Panc1 (cell line): ENCODE measurements around the gene PMPCA. TPM values are rescaled to one million over a fixed set of nuclear protein-coding genes. Genes with fewer than 3 reads are reported as not detected.

ENCODE experiments used
- ATAC-seq: fragments of 200-7000 bp; cut with Tn5 transposase; 2 replicates; pipeline ENCODE4 v1.9.1; 2020; ENCODE audit warnings: mild to moderate bottlenecking, moderate library complexity
- BruUV-seq: library from RNA; stranded (reverse); fragments of 400-500 nt; replicated peaks from 2 replicates; lab custom pipeline; 2021; lab: Mats Ljungman, UMichigan
- CTCF ChIA-PET: fragments of 300-600 bp; sonication (Branson Sonifier 250); formaldehyde crosslinking; loops from one replicate; lab custom pipeline; 2022; ENCODE audit warnings: antibody characterized with exemption; lab: Charles Lee
- POLR2A ChIA-PET: fragments of 300-600 bp; sonication (Branson Sonifier 250); formaldehyde crosslinking; loops from one replicate; lab custom pipeline; 2022; ENCODE audit warnings: antibody characterized with exemption; lab: Charles Lee
- DNase-seq: peaks from one replicate; pipeline ENCODE4 v3.0.0-alpha.2; 2010; ENCODE audit warnings: low read depth, low spot score
- H3K27ac ChIP-seq: 2 replicates; pipeline ENCODE4 v1.5.1; 2011; ENCODE audit warnings: mild to moderate bottlenecking, low read length, inconsistent platforms
- H3K27me3 ChIP-seq: fragments of 200-500 bp; sonication (Bioruptor generic); 2 replicates; pipeline ENCODE4 v1.6.0; 2014; ENCODE audit warnings: low read length, inconsistent platforms; ENCODE audit not compliant: control insufficient read depth, insufficient read depth
- H3K36me3 ChIP-seq: fragments of 200-500 bp; sonication (Bioruptor generic); 2 replicates; pipeline ENCODE4 v1.5.1; 2014; ENCODE audit warnings: inconsistent platforms, mild to moderate bottlenecking, low read length, moderate library complexity; ENCODE audit not compliant: control insufficient read depth, insufficient read depth
- H3K4me1 ChIP-seq: 2 replicates; pipeline ENCODE4 v1.5.1; 2011; ENCODE audit warnings: inconsistent platforms, mild to moderate bottlenecking, low read length, moderate library complexity; ENCODE audit not compliant: control insufficient read depth, insufficient read depth
- H3K4me3 ChIP-seq, 2 experiments: 2 replicates each; pipeline ENCODE4 v1.5.1; 2011 to 2012; ENCODE audit warnings: low read depth in 2 of 2, low read length in 2 of 2, mild to moderate bottlenecking in 2 of 2, inconsistent platforms in 1 of 2, moderate library complexity in 1 of 2
- H3K9me3 ChIP-seq: fragments of 200-500 bp; sonication (Bioruptor generic); 2 replicates; pipeline ENCODE4 v1.5.1; 2014; ENCODE audit warnings: low read depth, mild to moderate bottlenecking, inconsistent platforms, low read length, moderate library complexity; ENCODE audit not compliant: control insufficient read depth, insufficient read depth
- POLR2AphosphoS5 ChIP-seq: IDR thresholded peaks from 2 replicates; pipeline ENCODE4 v1.6.1; 2012; ENCODE audit warnings: mild to moderate bottlenecking, low read depth, low read length, moderate library complexity
- SIN3A ChIP-seq: IDR thresholded peaks from 2 replicates; pipeline ENCODE4 v1.6.1; 2012; ENCODE audit warnings: low read depth, mild to moderate bottlenecking, low read length, moderate library complexity, borderline replicate concordance; ENCODE audit not compliant: insufficient read depth
- TCF7L2 ChIP-seq: IDR thresholded peaks from 2 replicates; pipeline ENCODE4 v1.6.1; 2011; ENCODE audit warnings: mild to moderate bottlenecking, low read depth, low read length, inconsistent platforms
- in situ Hi-C: cut with HindIII; loops from 2 replicates; pipeline ENCODE4 v1.10.0; 2016; ENCODE audit warnings: low sequenced_read_pairs, low pct_unique_long_range_greater_than_20kb
- intact Hi-C: fragments of 100-400 bp; cut with micrococcal nuclease; formaldehyde crosslinking; loops from one replicate; pipeline ENCODE4 v1.10.0; 2022; ENCODE audit not compliant: unreplicated experiment
- total RNA-seq: library from RNA; stranded (reverse); gene quantifications from one replicate; pipeline ENCODE4 v1.2.1, GENCODE V29; 2021; ENCODE audit not compliant: unreplicated experiment
- TF ChIP-seq, protein P1 (sequence below), 2 experiments: IDR thresholded peaks; 2 replicates each; pipeline ENCODE4 v1.6.1; 2011 to 2012; ENCODE audit warnings: low read depth in 2 of 2, control low read depth in 1 of 2, low read length in 1 of 2, mild to moderate bottlenecking in 1 of 2, moderate library complexity in 1 of 2; ENCODE audit not compliant: insufficient read depth in 1 of 2
- TF ChIP-seq, protein P2 (sequence below): fragments of 450-650 bp; IDR thresholded peaks from 2 replicates; pipeline ENCODE4 v1.5.1; 2017; ENCODE audit warnings: mild to moderate bottlenecking

Gene PMPCA
- total RNA-seq, 1 experiment from 2014 or later, result 60.9 TPM

DNA sequence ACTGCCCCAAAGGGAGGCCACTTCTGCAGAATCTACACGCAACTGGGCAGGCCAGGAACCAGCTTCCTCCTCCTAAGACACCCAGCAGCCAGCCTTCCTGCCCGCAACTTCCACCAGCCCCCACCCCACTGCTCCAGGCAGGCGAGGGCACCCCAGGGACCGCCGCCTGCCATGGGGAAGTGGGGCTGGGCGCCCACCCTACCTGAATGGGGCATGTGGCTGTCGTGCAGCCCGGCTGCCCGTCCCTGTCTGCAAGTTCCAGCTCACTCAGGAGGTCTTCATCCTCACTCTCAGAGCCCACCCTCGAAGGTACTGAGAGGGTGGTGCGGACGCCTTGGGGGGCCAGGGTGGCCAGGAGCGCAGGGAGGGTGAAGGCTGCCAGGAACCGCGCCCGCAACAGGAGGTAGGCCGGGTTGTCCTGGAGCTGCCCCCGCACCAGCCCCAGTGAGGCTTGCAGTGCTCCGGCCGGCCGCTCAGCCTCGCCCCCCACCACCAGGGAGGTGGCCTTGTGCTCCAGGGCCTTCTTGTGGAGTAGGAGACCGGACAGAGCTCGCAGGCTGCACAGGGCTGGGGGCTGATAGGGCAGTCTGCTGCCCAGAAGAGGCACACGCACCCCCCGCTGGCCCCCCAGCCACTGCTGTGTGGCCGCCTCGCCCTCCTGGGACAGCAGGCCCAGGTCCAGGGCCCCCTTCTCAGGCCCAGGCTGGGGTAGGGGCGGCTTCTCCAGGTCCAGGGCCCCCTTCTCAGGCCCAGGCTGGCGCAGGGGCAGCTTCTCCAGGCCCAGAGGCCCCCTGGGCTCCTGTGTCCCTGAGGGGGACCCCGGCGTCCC is 32.9 kb upstream of the PMPCA start:
- no peak overlapping the region for H3K4me3 ChIP-seq
- intact Hi-C loops (no loop called here), in situ Hi-C loops (no loop called here)
- no peaks in the 10 kb centered on the region for H3K36me3 ChIP-seq
- H3K27ac ChIP-seq, result no peak overlapping the region
- CTCF ChIA-PET, result no interaction called here
- TF ChIP-seq, protein P1, sequence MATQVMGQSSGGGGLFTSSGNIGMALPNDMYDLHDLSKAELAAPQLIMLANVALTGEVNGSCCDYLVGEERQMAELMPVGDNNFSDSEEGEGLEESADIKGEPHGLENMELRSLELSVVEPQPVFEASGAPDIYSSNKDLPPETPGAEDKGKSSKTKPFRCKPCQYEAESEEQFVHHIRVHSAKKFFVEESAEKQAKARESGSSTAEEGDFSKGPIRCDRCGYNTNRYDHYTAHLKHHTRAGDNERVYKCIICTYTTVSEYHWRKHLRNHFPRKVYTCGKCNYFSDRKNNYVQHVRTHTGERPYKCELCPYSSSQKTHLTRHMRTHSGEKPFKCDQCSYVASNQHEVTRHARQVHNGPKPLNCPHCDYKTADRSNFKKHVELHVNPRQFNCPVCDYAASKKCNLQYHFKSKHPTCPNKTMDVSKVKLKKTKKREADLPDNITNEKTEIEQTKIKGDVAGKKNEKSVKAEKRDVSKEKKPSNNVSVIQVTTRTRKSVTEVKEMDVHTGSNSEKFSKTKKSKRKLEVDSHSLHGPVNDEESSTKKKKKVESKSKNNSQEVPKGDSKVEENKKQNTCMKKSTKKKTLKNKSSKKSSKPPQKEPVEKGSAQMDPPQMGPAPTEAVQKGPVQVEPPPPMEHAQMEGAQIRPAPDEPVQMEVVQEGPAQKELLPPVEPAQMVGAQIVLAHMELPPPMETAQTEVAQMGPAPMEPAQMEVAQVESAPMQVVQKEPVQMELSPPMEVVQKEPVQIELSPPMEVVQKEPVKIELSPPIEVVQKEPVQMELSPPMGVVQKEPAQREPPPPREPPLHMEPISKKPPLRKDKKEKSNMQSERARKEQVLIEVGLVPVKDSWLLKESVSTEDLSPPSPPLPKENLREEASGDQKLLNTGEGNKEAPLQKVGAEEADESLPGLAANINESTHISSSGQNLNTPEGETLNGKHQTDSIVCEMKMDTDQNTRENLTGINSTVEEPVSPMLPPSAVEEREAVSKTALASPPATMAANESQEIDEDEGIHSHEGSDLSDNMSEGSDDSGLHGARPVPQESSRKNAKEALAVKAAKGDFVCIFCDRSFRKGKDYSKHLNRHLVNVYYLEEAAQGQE (IDR thresholded peaks at IDR 0.05; ENCODE audit: insufficient read depth in 1 of 2, low read depth in 2 of 2, low read length in 1 of 2), result no peak
- TF ChIP-seq POLR2AphosphoS5 (no peak), TCF7L2 (no peak), SIN3A (no peak)
- TF ChIP-seq, protein P2, sequence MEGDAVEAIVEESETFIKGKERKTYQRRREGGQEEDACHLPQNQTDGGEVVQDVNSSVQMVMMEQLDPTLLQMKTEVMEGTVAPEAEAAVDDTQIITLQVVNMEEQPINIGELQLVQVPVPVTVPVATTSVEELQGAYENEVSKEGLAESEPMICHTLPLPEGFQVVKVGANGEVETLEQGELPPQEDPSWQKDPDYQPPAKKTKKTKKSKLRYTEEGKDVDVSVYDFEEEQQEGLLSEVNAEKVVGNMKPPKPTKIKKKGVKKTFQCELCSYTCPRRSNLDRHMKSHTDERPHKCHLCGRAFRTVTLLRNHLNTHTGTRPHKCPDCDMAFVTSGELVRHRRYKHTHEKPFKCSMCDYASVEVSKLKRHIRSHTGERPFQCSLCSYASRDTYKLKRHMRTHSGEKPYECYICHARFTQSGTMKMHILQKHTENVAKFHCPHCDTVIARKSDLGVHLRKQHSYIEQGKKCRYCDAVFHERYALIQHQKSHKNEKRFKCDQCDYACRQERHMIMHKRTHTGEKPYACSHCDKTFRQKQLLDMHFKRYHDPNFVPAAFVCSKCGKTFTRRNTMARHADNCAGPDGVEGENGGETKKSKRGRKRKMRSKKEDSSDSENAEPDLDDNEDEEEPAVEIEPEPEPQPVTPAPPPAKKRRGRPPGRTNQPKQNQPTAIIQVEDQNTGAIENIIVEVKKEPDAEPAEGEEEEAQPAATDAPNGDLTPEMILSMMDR, result no peak
- no peaks in the 10 kb centered on the region for H3K9me3 ChIP-seq
- no peaks in the 10 kb centered on the region for H3K4me1 ChIP-seq
- BruUV-seq, result no TSS peak
- no peak for DNase-seq
- POLR2A ChIA-PET, result interaction anchor here (0.6 kb wide), 1 partner anchor 42 kb away, joined by 4 read pairs; no protein-coding TSS in a partner anchor
- no peaks in the 10 kb centered on the region for H3K27me3 ChIP-seq
- 0 out of 2 replicates have a peak, but pooled peaks have one; percentile 3 for ATAC-seq

DNA sequence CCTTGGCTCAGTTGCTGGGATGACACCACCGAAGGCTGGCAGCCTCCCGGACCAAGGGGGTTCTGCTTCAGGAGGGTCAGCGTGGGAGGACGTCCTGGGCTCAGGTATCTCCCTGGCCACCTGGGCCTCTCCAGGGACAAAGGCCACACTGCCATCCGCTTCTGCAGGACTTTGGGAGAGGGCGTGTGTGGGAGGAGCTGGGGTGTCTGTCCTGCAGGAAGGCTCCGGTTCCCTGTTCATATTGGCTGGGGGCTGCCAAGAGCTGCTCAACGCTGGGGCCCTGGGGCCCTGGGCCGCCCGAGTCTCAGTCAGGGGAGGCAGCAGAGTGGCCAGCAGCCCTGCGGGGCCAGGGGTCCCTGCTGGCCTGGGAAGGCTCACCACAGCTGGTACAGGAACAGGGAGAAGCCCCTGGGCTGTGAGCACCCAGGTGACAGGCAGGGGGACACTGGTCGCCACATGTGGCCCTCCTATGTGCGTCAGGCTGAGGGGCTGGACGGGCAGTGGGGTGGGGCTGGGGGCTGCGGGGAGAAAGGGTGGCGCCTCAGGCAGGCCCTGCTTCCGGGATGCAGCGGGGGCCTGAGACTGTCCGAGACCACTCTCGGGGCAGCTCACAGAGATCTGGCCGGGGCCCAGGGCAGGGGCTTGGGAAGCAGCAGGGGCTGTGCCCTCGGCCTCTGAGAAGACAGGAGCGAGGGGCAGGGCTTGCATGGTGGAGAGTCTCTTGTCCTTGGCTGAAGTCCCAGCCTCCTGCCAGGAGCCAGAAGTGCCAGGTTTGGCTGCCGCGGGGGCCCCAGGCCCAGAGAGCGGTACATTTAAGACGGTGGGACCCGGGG is 32.1 kb upstream of the PMPCA start:
- no peaks in the 10 kb centered on the region for H3K4me1 ChIP-seq
- in situ Hi-C loops, result no loop called here
- no peaks in the 10 kb centered on the region for H3K36me3 ChIP-seq
- H3K4me3 ChIP-seq, result no peak overlapping the region
- H3K9me3 ChIP-seq, result no peaks in the 10 kb centered on the region
- H3K27me3 ChIP-seq, result no peaks in the 10 kb centered on the region
- ATAC-seq, result no peak
- H3K27ac ChIP-seq, result no peak overlapping the region
- intact Hi-C loops, result no loop called here
- TF ChIP-seq SIN3A (no peak), POLR2AphosphoS5 (no peak), TCF7L2 (no peak)
- TF ChIP-seq, protein P1 (IDR thresholded peaks at IDR 0.05; ENCODE audit: insufficient read depth in 1 of 2, low read depth in 2 of 2, low read length in 1 of 2), result no peak
- TF ChIP-seq, protein P2, result no peak
- BruUV-seq, result no TSS peak
- CTCF ChIA-PET, result no interaction called here
- POLR2A ChIA-PET, result no interaction called here
- DNase-seq, result no peak
